AG09309 (cell line): ENCODE measurements around the gene ARMC5.
"Not testable (repeated sequence)": the region's sequence is repeated elsewhere in the genome, so short reads cannot be mapped to it uniquely, and the experiment has no call there.

ENCODE experiments used
- DNase-seq: peaks from one replicate; pipeline ENCODE4 v3.0.0-alpha.2; 2010; ENCODE audit warnings: low read depth
- H3K4me3 ChIP-seq: 2 replicates; pipeline ENCODE4 v1.5.1; 2011; ENCODE audit warnings: mild to moderate bottlenecking, low read depth, low read length, moderate library complexity; ENCODE audit not compliant: control insufficient read depth
- CTCF ChIP-seq: IDR thresholded peaks from 2 replicates; pipeline ENCODE4 v1.5.1; 2011; ENCODE audit warnings: mild to moderate bottlenecking, low read depth, low read length, inconsistent platforms; ENCODE audit not compliant: insufficient read depth, control insufficient read depth; ENCODE audit errors: missing control alignments

ARMC5 gene

GRCh38 chr16:31501966-31502348 lies 42.7 kb downstream of the ARMC5 start:
- DNase-seq = no peak
- TF ChIP-seq CTCF = no peak
- no peak overlapping the region for H3K4me3 ChIP-seq

GRCh38 chr16:31502981-31503380 lies 43.7 kb downstream of the ARMC5 start:
- no peak for DNase-seq
- TF ChIP-seq CTCF = no peak
- no peak overlapping the region for H3K4me3 ChIP-seq

GRCh38 chr16:31503555-31503954 lies 44.3 kb downstream of the ARMC5 start:
- not testable (repeated sequence) for DNase-seq, H3K4me3 ChIP-seq

- no peak for DNase-seq
- H3K4me3 ChIP-seq = no peak overlapping the region
- no peak for TF ChIP-seq CTCF
Observed at GRCh38 chr16:31504159-31504558, 44.9 kb downstream of the ARMC5 start.

- H3K4me3 ChIP-seq = no peak overlapping the region
- TF ChIP-seq CTCF = no peak
- no peak for DNase-seq
Observed at GRCh38 chr16:31505483-31505882, 46.2 kb downstream of the ARMC5 start.

- no peak for TF ChIP-seq CTCF
Observed at GRCh38 chr16:31507617-31507928, 48.3 kb downstream of the ARMC5 start.

GRCh38 chr16:31507929-31508705 lies 48.8 kb downstream of the ARMC5 start, which contains the start of gene RUSF1:
Gene RUSF1, minus strand, starts transcription at chr16:31508391. Its CDS starts 18 bp downstream, at chr16:31508373.
- peak; percentile 55 for DNase-seq
- no peak for TF ChIP-seq CTCF

More at GRCh38 chr16:31507617-31507928, 48.3 kb downstream of the ARMC5 start:
- DNase-seq = no peak
- peak overlapping the region; percentile 71 for H3K4me3 ChIP-seq

More at GRCh38 chr16:31507929-31508705, 48.8 kb downstream of the ARMC5 start, which contains the start of gene RUSF1:
- peak within 1 kb of the TSS; percentile 71 for H3K4me3 ChIP-seq
